ENCODE data around the gene RYR2. TPM values are rescaled to one million over a fixed set of nuclear protein-coding genes. Genes with fewer than 3 reads are reported as not detected.
A peak's percentile ranks its signal among the peaks of the same experiment; 100 is the strongest.

RYR2 gene
- total and polyA plus RNA-seq, 12 donors = 43.1 to 1,252 (median 872) TPM

GRCh38 chr1:237320890-237321289, 278.9 kb downstream of the RYR2 start:
- TF ChIP-seq CTCF (IDR thresholded peaks at IDR 0.05) = no peak
- peaks cover 0 to 99% (median 41%) of the 10 kb centered on the region in 9 donors for H3K4me1 ChIP-seq
- ATAC-seq (peak in 6 of 8 donors; percentile 20 to 61 (median 56)), DNase-seq (no peak)
- no peaks in the 10 kb centered on the region for H3K36me3 ChIP-seq
- H3K27me3 ChIP-seq = no peaks in the 10 kb centered on the region
- H3K4me3 ChIP-seq = no peak overlapping the region
- H3K27ac ChIP-seq = peak overlapping the region in 9 of 10 donors; percentile 3 to 64 (median 40)
- intact Hi-C loops (cut with DNase I) = no loop called here
- no peaks in the 10 kb centered on the region for H3K9me3 ChIP-seq

- no peaks in the 10 kb centered on the region for H3K36me3 ChIP-seq
- DNase-seq (no peak), ATAC-seq (no peak)
- 77 to 85% methylated on average over 3 of the region's 3 CpGs for WGBS, 2 donors
- H3K9me3 ChIP-seq = no peaks in the 10 kb centered on the region
- no peaks in the 10 kb centered on the region for H3K27me3 ChIP-seq
- H3K27ac ChIP-seq = no peak overlapping the region
- peaks cover 0 to 97% (median 27%) of the 10 kb centered on the region in 9 donors for H3K4me1 ChIP-seq
- no peak overlapping the region for H3K4me3 ChIP-seq
- intact Hi-C loops (cut with DNase I) = no loop called here
- TF ChIP-seq CTCF (IDR thresholded peaks at IDR 0.05) = no peak
Measured at GRCh38 chr1:237324226-237324625, 282.2 kb downstream of the RYR2 start.

GRCh38 chr1:237327061-237327460, 285.1 kb downstream of the RYR2 start:
- H3K27ac ChIP-seq = no peak overlapping the region
- H3K36me3 ChIP-seq = no peaks in the 10 kb centered on the region
- DNase-seq (no peak), ATAC-seq (no peak)
- H3K27me3 ChIP-seq = no peaks in the 10 kb centered on the region
- WGBS, 2 donors = 47 to 54% methylated on average over 3 of the region's 3 CpGs
- no peak overlapping the region for H3K4me3 ChIP-seq
- peaks cover 0 to 82% (median 22%) of the 10 kb centered on the region in 9 donors for H3K4me1 ChIP-seq
- no peak for TF ChIP-seq CTCF (IDR thresholded peaks at IDR 0.05)
- intact Hi-C loops (cut with DNase I) = no loop called here
- H3K9me3 ChIP-seq = no peaks in the 10 kb centered on the region

GRCh38 chr1:237340892-237341291, 298.9 kb downstream of the RYR2 start:
- TF ChIP-seq CTCF (IDR thresholded peaks at IDR 0.05) = no peak
- no peak overlapping the region for H3K27ac ChIP-seq
- WGBS, 2 donors = 64 to 67% methylated on average over 3 of the region's 3 CpGs
- DNase-seq = no peak
- H3K9me3 ChIP-seq = no peaks in the 10 kb centered on the region
- no peaks in the 10 kb centered on the region for H3K27me3 ChIP-seq
- no peak for ATAC-seq
- H3K4me1 ChIP-seq = peaks cover 0 to 50% (median 0%) of the 10 kb centered on the region in 9 donors
- no peaks in the 10 kb centered on the region for H3K36me3 ChIP-seq
- no peak overlapping the region for H3K4me3 ChIP-seq
- intact Hi-C loops (cut with DNase I) = no loop called here
